22Rv1 (cell line): ENCODE results near the gene FBN1.

Source experiments
- CTCF ChIP-seq: fragments of 450-650 bp; IDR thresholded peaks from 2 replicates; pipeline ENCODE4 v1.5.1; 2017; ENCODE audit warnings: mild to moderate bottlenecking
- ZFX ChIP-seq: fragments of 450-650 bp; IDR thresholded peaks from 2 replicates; pipeline ENCODE4 v1.6.1; 2017; ENCODE audit warnings: antibody characterized with exemption, borderline replicate concordance

- TF ChIP-seq CTCF (no peak), ZFX (no peak)
Observed at GRCh38 chr15:48527517-48527916, 118.0 kb downstream of the FBN1 start.
